ENCODE data around the gene MYBPC3. TPM values are rescaled to one million over a fixed set of nuclear protein-coding genes. Genes with fewer than 3 reads are reported as not detected.

Gene MYBPC3
- total RNA-seq: 1,000 to 10,000 TPM in 1 of 2 donors, 100 to 1,000 TPM in 1; 797 to 1,210 TPM

- Histone ChIP-seq H3K9me3 (no peaks in the 10 kb centered on the region), H3K4me1 (peaks cover 0 to 20% of the 10 kb centered on the region in 2 donors), H3K27me3 (no peaks in the 10 kb centered on the region), H3K4me3 (peak within 1 kb of the TSS; percentile 59 to 61), H3K27ac (peak within 1 kb of the TSS; percentile 88 to 98), H3K36me3 (peaks cover 38% of the 10 kb centered on the region)
- TF ChIP-seq, protein P1, sequence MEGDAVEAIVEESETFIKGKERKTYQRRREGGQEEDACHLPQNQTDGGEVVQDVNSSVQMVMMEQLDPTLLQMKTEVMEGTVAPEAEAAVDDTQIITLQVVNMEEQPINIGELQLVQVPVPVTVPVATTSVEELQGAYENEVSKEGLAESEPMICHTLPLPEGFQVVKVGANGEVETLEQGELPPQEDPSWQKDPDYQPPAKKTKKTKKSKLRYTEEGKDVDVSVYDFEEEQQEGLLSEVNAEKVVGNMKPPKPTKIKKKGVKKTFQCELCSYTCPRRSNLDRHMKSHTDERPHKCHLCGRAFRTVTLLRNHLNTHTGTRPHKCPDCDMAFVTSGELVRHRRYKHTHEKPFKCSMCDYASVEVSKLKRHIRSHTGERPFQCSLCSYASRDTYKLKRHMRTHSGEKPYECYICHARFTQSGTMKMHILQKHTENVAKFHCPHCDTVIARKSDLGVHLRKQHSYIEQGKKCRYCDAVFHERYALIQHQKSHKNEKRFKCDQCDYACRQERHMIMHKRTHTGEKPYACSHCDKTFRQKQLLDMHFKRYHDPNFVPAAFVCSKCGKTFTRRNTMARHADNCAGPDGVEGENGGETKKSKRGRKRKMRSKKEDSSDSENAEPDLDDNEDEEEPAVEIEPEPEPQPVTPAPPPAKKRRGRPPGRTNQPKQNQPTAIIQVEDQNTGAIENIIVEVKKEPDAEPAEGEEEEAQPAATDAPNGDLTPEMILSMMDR (IDR thresholded peaks at IDR 0.05): no peak
- DNase-seq (ENCODE audit: low spot score): no peak
Observed at GRCh38 chr11:47352556-47352955, at the start of gene MYBPC3. TSS of gene MYBPC3 (minus strand) at chr11:47352702. CDS start at chr11:47352647, 55 bp downstream.

GRCh38 chr11:47400768-47401279, 48.3 kb upstream of the MYBPC3 start:
- H3K9me3 ChIP-seq: no peaks in the 10 kb centered on the region
- H3K27me3 ChIP-seq: no peaks in the 10 kb centered on the region
- TF ChIP-seq, protein P1 (IDR thresholded peaks at IDR 0.05): no peak
- DNase-seq (ENCODE audit: low spot score): no peak
- peak overlapping the region; percentile 79 to 86 for H3K27ac ChIP-seq
- H3K4me1 ChIP-seq: peaks cover 0 to 20% of the 10 kb centered on the region in 2 donors
- H3K4me3 ChIP-seq: peak overlapping the region in 1 of 2 donors; percentile 59
- H3K36me3 ChIP-seq: no peaks in the 10 kb centered on the region

DNA sequence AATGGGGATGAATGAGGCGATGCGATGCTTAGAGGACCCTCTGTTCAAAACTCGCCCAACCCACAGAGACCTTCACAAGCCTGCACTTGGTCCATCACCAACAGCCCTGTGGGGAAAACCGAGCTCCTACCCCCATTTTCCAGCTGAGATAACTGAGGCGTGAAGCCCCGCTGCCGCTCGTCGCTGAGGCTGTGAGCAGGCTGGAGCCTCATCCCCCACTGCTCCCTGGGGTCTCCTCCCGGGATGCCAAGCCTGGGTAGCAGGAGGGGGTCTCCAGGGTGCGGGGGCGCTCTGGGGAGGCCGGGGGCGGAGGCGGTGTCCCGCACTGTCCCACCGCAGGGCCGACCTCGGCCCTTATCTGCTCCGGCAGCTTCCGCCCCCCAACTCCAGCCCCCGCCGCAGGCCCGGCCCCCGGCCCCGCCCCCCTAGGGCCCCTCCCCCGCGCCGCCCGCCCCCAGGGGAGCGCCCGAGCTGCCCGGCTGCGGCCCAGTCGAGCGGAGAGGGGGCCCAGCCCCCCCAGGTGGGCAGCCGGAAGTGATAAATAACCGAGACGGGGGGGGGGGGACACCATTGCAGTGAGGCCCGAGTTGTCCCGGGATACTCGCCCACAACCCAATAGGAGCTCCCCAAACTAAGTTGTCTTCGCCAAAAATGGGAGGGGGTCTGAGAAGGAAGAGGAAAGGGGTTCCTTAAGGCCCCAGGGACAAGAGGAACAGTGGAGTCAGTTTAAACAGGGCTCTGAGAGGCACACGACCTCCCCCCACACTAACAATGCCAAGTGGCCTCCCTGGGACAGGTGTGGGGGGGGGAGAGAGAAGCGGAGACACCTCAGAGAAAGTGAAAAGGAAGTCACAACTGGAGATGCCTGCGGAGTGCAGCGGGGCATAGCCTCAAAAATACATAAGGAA, 47.6 kb upstream of the MYBPC3 start:
- peaks cover 0 to 24% of the 10 kb centered on the region in 2 donors for H3K4me1 ChIP-seq
- TF ChIP-seq, protein P1 (IDR thresholded peaks at IDR 0.05): no peak
- DNase-seq (ENCODE audit: low spot score): no peak
- peak overlapping the region; percentile 37 to 59 for H3K4me3 ChIP-seq
- no peaks in the 10 kb centered on the region for H3K9me3 ChIP-seq
- H3K27me3 ChIP-seq: no peaks in the 10 kb centered on the region
- H3K36me3 ChIP-seq: no peaks in the 10 kb centered on the region
- peak overlapping the region; percentile 79 to 86 for H3K27ac ChIP-seq

DNA sequence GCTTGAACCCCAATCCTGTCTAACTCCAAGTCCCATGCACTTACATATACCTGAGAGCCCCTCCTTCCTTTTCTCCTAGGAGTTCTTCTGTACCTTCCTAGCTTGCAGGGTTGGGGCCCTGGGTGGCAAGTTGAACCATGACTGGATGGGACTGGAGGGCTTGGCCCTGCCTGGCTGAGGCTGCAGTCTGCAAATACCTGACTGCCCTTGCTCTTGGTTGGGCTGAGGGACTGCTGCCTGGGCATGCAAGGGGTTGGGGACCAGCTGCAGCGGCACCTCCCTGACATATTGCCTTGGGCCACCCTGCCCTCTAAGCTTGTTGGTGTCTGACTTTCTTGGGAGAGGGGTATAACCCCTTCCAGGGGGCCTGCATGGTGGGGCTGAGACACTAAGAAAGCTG, 46.0 kb upstream of the MYBPC3 start:
- no peak for DNase-seq (ENCODE audit: low spot score)
- Histone ChIP-seq H3K27ac (no peak overlapping the region), H3K4me1 (peaks cover 0 to 36% of the 10 kb centered on the region in 2 donors), H3K9me3 (no peaks in the 10 kb centered on the region), H3K4me3 (no peak overlapping the region), H3K27me3 (no peaks in the 10 kb centered on the region), H3K36me3 (no peaks in the 10 kb centered on the region)
- TF ChIP-seq, protein P1 (IDR thresholded peaks at IDR 0.05): no peak

DNA sequence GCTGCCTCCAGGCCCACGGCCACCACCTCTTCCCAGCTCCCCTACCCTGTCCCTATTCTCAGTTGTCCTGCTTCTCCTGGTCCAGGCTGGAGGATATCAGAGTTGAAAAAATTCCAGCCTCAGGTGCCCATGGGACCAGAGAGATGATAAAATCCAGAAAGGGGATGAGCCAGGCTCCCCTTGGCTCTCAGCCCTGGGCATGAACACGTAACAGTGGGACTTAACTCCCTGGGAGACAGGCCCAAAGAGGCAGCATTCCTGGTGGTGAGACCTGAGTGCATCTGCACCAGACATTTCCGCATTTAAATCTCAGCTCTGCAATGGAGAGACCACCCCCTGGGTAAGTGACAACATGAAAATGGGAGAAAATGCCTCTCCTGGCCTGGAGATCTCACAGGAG, 45.5 kb upstream of the MYBPC3 start:
- no peaks in the 10 kb centered on the region for H3K36me3 ChIP-seq
- no peaks in the 10 kb centered on the region for H3K27me3 ChIP-seq
- no peak overlapping the region for H3K4me3 ChIP-seq
- no peak overlapping the region for H3K27ac ChIP-seq
- TF ChIP-seq, protein P1 (IDR thresholded peaks at IDR 0.05): no peak
- peaks cover 0 to 41% of the 10 kb centered on the region in 2 donors for H3K4me1 ChIP-seq
- no peaks in the 10 kb centered on the region for H3K9me3 ChIP-seq
- DNase-seq (ENCODE audit: low spot score): no peak

All from right atrium auricular region (tissue), 2 donors.